Keratinocyte (primary cell): ENCODE results near the gene UGT1A6. TPM values are rescaled to one million over a fixed set of nuclear protein-coding genes. Genes with fewer than 3 reads are reported as not detected.
"Not testable (repeated sequence)": the region's sequence is repeated elsewhere in the genome, so short reads cannot be mapped to it uniquely, and the experiment has no call there.

ENCODE experiments used
- DNase-seq: peaks from one replicate; pipeline ENCODE4 v3.0.0-alpha.2; 2011; ENCODE audit warnings: low read depth, missing footprints, low spot score
- FAIRE-seq: peaks from 2 replicates; lab custom pipeline; 2011; peaks lifted over from hg19 to GRCh38; lab: Jason Lieb, UNC
- H2AFZ ChIP-seq: 2 replicates; pipeline ENCODE4 v1.6.0; 2012; ENCODE audit warnings: low read length, control low read depth, inconsistent platforms; ENCODE audit not compliant: control insufficient read depth
- H3K27ac ChIP-seq: 2 replicates; pipeline ENCODE4 v1.5.1; 2011; ENCODE audit warnings: low read length; ENCODE audit not compliant: control insufficient read depth, insufficient read depth
- H3K27me3 ChIP-seq: 3 replicates; pipeline ENCODE4 v1.6.0; 2011; ENCODE audit warnings: low read length; ENCODE audit not compliant: control insufficient read depth, insufficient read depth; ENCODE audit errors: extremely low read depth
- H3K36me3 ChIP-seq, 2 experiments: 2 replicates in 1 of 2; 3 replicates in 1 of 2; pipeline ENCODE4 v1.5.1; 2011; ENCODE audit warnings: low read length in 2 of 2, mild to moderate bottlenecking in 1 of 2; ENCODE audit not compliant: control insufficient read depth in 2 of 2, insufficient read depth in 2 of 2; ENCODE audit errors: extremely low read depth in 1 of 2
- H3K4me1 ChIP-seq: 3 replicates; pipeline ENCODE4 v1.5.1; 2011; ENCODE audit warnings: low read length; ENCODE audit not compliant: control insufficient read depth, insufficient read depth; ENCODE audit errors: extremely low read depth
- H3K4me2 ChIP-seq: 3 replicates; pipeline ENCODE4 v1.6.0; 2011; ENCODE audit warnings: low read depth, low read length; ENCODE audit not compliant: control insufficient read depth, insufficient read depth; ENCODE audit errors: extremely low read depth
- H3K4me3 ChIP-seq, 3 experiments: fragments of 200-600 bp in 1 of 3; sonication (generic) in 1 of 3; 2 replicates in 2 of 3; 3 replicates in 1 of 3; pipeline ENCODE4 v1.5.1; 2011 to 2016; ENCODE audit warnings: low read length in 3 of 3, mild to moderate bottlenecking in 3 of 3, control low read depth in 2 of 3, inconsistent platforms in 1 of 3, low read depth in 1 of 3, mixed read lengths in 1 of 3, mixed run types in 1 of 3, moderate library complexity in 1 of 3; ENCODE audit not compliant: control insufficient read depth in 2 of 3, insufficient read depth in 2 of 3; ENCODE audit errors: extremely low read depth in 1 of 3
- H3K79me2 ChIP-seq: 2 replicates; pipeline ENCODE4 v1.6.0; 2012; ENCODE audit warnings: low read length; ENCODE audit not compliant: control insufficient read depth, insufficient read depth
- H3K9ac ChIP-seq: 3 replicates; pipeline ENCODE4 v1.6.0; 2011; ENCODE audit warnings: low read length; ENCODE audit not compliant: control insufficient read depth, insufficient read depth; ENCODE audit errors: extremely low read depth
- H3K9me1 ChIP-seq: 3 replicates; pipeline ENCODE4 v1.6.0; 2011; ENCODE audit warnings: low read length; ENCODE audit not compliant: control insufficient read depth, insufficient read depth; ENCODE audit errors: extremely low read depth
- H3K9me3 ChIP-seq: 2 replicates; pipeline ENCODE4 v1.5.1; 2012; ENCODE audit warnings: low read depth, low read length; ENCODE audit not compliant: control insufficient read depth
- H4K20me1 ChIP-seq: 3 replicates; pipeline ENCODE4 v1.6.0; 2011; ENCODE audit warnings: low read length; ENCODE audit not compliant: control insufficient read depth, insufficient read depth; ENCODE audit errors: extremely low read depth
- CTCF ChIP-seq, 3 experiments: IDR thresholded peaks in 1 of 3; conservative IDR thresholded peaks in 1 of 3; optimal IDR thresholded peaks in 1 of 3; 2 replicates in 2 of 3; 3 replicates in 1 of 3; pipeline versions ENCODE3 to v1.5.1; 2011; ENCODE audit warnings: low read length in 3 of 3, mild to moderate bottlenecking in 3 of 3, moderate library complexity in 2 of 3, control low read depth in 1 of 3, inconsistent platforms in 1 of 3; ENCODE audit not compliant: insufficient read depth in 2 of 3; ENCODE audit errors: extremely low read depth in 1 of 3
- EZH2 ChIP-seq: IDR thresholded peaks from one replicate; pipeline ENCODE4 v1.6.1; 2012; ENCODE audit warnings: inconsistent platforms, mild to moderate bottlenecking, low read length, moderate library complexity
- dilution Hi-C: fragments of 300-500 bp; cut with MboI; formaldehyde crosslinking; loops from one replicate; pipeline ENCODE4 v1.7.0; 2020; ENCODE audit warnings: low sequenced_read_pairs; ENCODE audit not compliant: extremely low pct_ligation_motif_present
- polyA plus RNA-seq, 5 experiments: library from polyadenylated mRNA; depleted of rRNA in 3 of 5; stranded (reverse) in 3 of 5; stranded (forward) in 1 of 5; unstranded in 1 of 5; fragments of >200 nt; gene quantifications; 1 replicate in 1 of 5; 2 replicates in 3 of 5; 3 replicates in 1 of 5; pipeline versions ENCODE4 v1.2.1 to v1.2.3, GENCODE V29; 2011 to 2012; ENCODE audit warnings: missing spikeins in 2 of 5, low read depth in 1 of 5, low replicate concordance in 1 of 5

Gene UGT1A6
- polyA plus RNA-seq, 1 donor (not counting 4 experiments of a cell fraction or from before 2014, with no cell fraction given), result 133 TPM

- Histone ChIP-seq H2AFZ (no peak overlapping the region), H3K4me3 (no peak overlapping the region), H3K4me2 (no peak overlapping the region), H3K79me2 (no peaks in the 10 kb centered on the region), H3K27me3 (no peaks in the 10 kb centered on the region), H3K4me1 (peaks cover 11% of the 10 kb centered on the region), H4K20me1 (no peaks in the 10 kb centered on the region), H3K9me1 (no peaks in the 10 kb centered on the region), H3K27ac (no peak overlapping the region), H3K36me3 (no peaks in the 10 kb centered on the region), H3K9me3 (no peaks in the 10 kb centered on the region), H3K9ac (no peak overlapping the region)
- DNase-seq, result no peak
- no peak for TF ChIP-seq EZH2
- no peak for TF ChIP-seq CTCF (optimal IDR thresholded peaks at IDR 0.05 in 1 of 3, IDR thresholded peaks at IDR 0.05 in 1 of 3, conservative IDR thresholded peaks at IDR 0.05 in 1 of 3; ENCODE audit: extremely low read depth in 1 of 3, insufficient read depth in 2 of 3, low read length in 3 of 3)
- dilution Hi-C loops, result no loop called here
- no peak for FAIRE-seq
These were observed 38.2 kb upstream of the UGT1A6 start for GRCh38 chr2:233654501-233654900.

DNA sequence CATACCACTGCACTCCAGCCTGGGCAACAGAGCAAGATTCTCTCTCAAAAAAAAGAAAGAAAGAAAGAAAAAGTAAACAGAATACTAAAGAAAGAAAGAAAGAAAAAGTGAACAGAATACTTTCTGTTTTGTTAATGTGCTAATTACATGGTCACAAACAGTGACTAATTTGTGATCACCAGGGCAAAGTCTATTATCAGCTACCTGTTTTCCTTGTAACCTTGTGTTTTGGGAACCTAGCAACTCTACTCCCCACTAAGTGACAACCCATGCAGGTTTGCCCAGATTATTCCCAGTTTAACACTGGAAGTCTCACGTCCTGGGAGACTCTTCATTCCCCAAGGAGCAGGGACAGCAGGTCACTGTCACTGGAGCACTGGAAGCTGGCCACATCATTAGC lies 37.6 kb upstream of the UGT1A6 start:
- Histone ChIP-seq H3K4me3 (no peak overlapping the region), H3K4me2 (no peak overlapping the region), H3K9me1 (no peaks in the 10 kb centered on the region), H3K4me1 (peaks cover 11% of the 10 kb centered on the region), H2AFZ (no peak overlapping the region), H3K79me2 (no peaks in the 10 kb centered on the region), H3K36me3 (no peaks in the 10 kb centered on the region), H3K9me3 (no peaks in the 10 kb centered on the region), H3K27me3 (no peaks in the 10 kb centered on the region), H4K20me1 (no peaks in the 10 kb centered on the region), H3K9ac (no peak overlapping the region), H3K27ac (no peak overlapping the region)
- TF ChIP-seq EZH2 (no peak), CTCF (optimal IDR thresholded peaks at IDR 0.05 in 1 of 3, IDR thresholded peaks at IDR 0.05 in 1 of 3, conservative IDR thresholded peaks at IDR 0.05 in 1 of 3; ENCODE audit: extremely low read depth in 1 of 3, insufficient read depth in 2 of 3, low read length in 3 of 3) (no peak)
- DNase-seq (no peak), FAIRE-seq (no peak)
- dilution Hi-C loops, result no loop called here

- H3K27me3 ChIP-seq, H3K9me3 ChIP-seq, H2AFZ ChIP-seq, H3K27ac ChIP-seq, H3K36me3 ChIP-seq, H3K4me2 ChIP-seq, H4K20me1 ChIP-seq, H3K4me3 ChIP-seq, H3K79me2 ChIP-seq, DNase-seq, FAIRE-seq, H3K4me1 ChIP-seq, H3K9ac ChIP-seq, H3K9me1 ChIP-seq, dilution Hi-C loops: not testable (repeated sequence)
These were observed 36.7 kb upstream of the UGT1A6 start for GRCh38 chr2:233655943-233656342.
